ENCODE data around the gene MRPS15. TPM values are rescaled to one million over a fixed set of nuclear protein-coding genes. Genes with fewer than 3 reads are reported as not detected.

The MRPS15 gene
- total RNA-seq, 4 donors from 2014 or later: 19.5 to 59.5 (median 42.4) TPM

- intact Hi-C loops (cut with DNase I; ENCODE audit: low total_unique reads) (no loop called here), in situ Hi-C loops (cut with MboI; ENCODE audit: low pct_ligation_motif_present in 1 of 4, low pct_unique_long_range_greater_than_20kb in 1 of 4, low sequenced_read_pairs in 3 of 4) (no loop called here)
- WGBS, 2 donors (ENCODE audit: low coverage in 1 of 2): 57 to 68% methylated on average over 2 to 3 of the region's 3 CpGs
- no peak for DNase-seq
- no peaks in the 10 kb centered on the region for H3K27me3 ChIP-seq
- peaks cover 0 to 13% (median 10%) of the 10 kb centered on the region in 4 donors for H3K4me1 ChIP-seq
- TF ChIP-seq EP300 (IDR thresholded peaks at IDR 0.05; ENCODE audit: low read depth) (no peak), CTCF (IDR thresholded peaks at IDR 0.05) (no peak), POLR2A (IDR thresholded peaks at IDR 0.05) (no peak), POLR2AphosphoS5 (IDR thresholded peaks at IDR 0.05) (no peak)
- no peak overlapping the region for H3K4me3 ChIP-seq
- peaks cover 0 to 31% (median 14%) of the 10 kb centered on the region in 4 donors for H3K36me3 ChIP-seq
- H3K9me3 ChIP-seq: no peaks in the 10 kb centered on the region
- H3K27ac ChIP-seq: no peak overlapping the region
These were observed 5.3 kb downstream of the MRPS15 start for GRCh38 chr1:36458910-36459309.

GRCh38 chr1:36457691-36458090, 6.5 kb downstream of the MRPS15 start:
- Histone ChIP-seq H3K4me1 (peaks cover 0 to 3% (median under 1%) of the 10 kb centered on the region in 4 donors), H3K27ac (no peak overlapping the region), H3K9me3 (no peaks in the 10 kb centered on the region), H3K27me3 (no peaks in the 10 kb centered on the region), H3K36me3 (peaks cover 0 to 31% (median 14%) of the 10 kb centered on the region in 4 donors), H3K4me3 (no peak overlapping the region)
- no peak for DNase-seq
- TF ChIP-seq POLR2A (IDR thresholded peaks at IDR 0.05): no peak
- no peak for TF ChIP-seq EP300 (IDR thresholded peaks at IDR 0.05; ENCODE audit: low read depth)
- no peak for TF ChIP-seq CTCF (IDR thresholded peaks at IDR 0.05)
- intact Hi-C loops (cut with DNase I; ENCODE audit: low total_unique reads): no loop called here
- WGBS, 2 donors (ENCODE audit: low coverage in 1 of 2): 68 to 80% methylated on average over 1 to 5 of the region's 5 CpGs
- in situ Hi-C loops (cut with MboI; ENCODE audit: low pct_ligation_motif_present in 1 of 4, low pct_unique_long_range_greater_than_20kb in 1 of 4, low sequenced_read_pairs in 3 of 4): no loop called here

GRCh38 chr1:36456391-36456928, 7.7 kb downstream of the MRPS15 start:
- Histone ChIP-seq H3K9me3 (no peaks in the 10 kb centered on the region), H3K27me3 (no peaks in the 10 kb centered on the region), H3K4me1 (peaks cover 0 to 1% (median under 1%) of the 10 kb centered on the region in 4 donors), H3K36me3 (peaks cover 0 to 31% (median 14%) of the 10 kb centered on the region in 4 donors), H3K4me3 (no peak overlapping the region), H3K27ac (no peak overlapping the region)
- intact Hi-C loops (cut with DNase I; ENCODE audit: low total_unique reads): no loop called here
- DNase-seq: no peak
- in situ Hi-C loops (cut with MboI; ENCODE audit: low pct_ligation_motif_present in 1 of 4, low pct_unique_long_range_greater_than_20kb in 1 of 4, low sequenced_read_pairs in 3 of 4): no loop called here
- no peak for TF ChIP-seq EP300 (IDR thresholded peaks at IDR 0.05; ENCODE audit: low read depth)
- no peak for TF ChIP-seq POLR2A (IDR thresholded peaks at IDR 0.05)
- no peak for TF ChIP-seq POLR2AphosphoS5 (IDR thresholded peaks at IDR 0.05)
- TF ChIP-seq CTCF (IDR thresholded peaks at IDR 0.05): no peak

GRCh38 chr1:36455386-36455785, 8.8 kb downstream of the MRPS15 start:
- peaks cover 0 to 22% (median 10%) of the 10 kb centered on the region in 4 donors for H3K36me3 ChIP-seq
- WGBS, 2 donors (ENCODE audit: low coverage in 1 of 2): 77% methylated on average over 1 of the region's 1 CpG; no CpG with 5 or more reads in 1 of the 2 donors
- H3K27me3 ChIP-seq: no peaks in the 10 kb centered on the region
- H3K9me3 ChIP-seq: no peaks in the 10 kb centered on the region
- intact Hi-C loops (cut with DNase I; ENCODE audit: low total_unique reads): no loop called here
- in situ Hi-C loops (cut with MboI; ENCODE audit: low pct_ligation_motif_present in 1 of 4, low pct_unique_long_range_greater_than_20kb in 1 of 4, low sequenced_read_pairs in 3 of 4): no loop called here
- peaks cover 0 to 8% (median 6%) of the 10 kb centered on the region in 4 donors for H3K4me1 ChIP-seq
- H3K27ac ChIP-seq: no peak overlapping the region
- no peak for DNase-seq
- TF ChIP-seq EP300 (IDR thresholded peaks at IDR 0.05; ENCODE audit: low read depth) (no peak), POLR2AphosphoS5 (IDR thresholded peaks at IDR 0.05) (no peak), POLR2A (IDR thresholded peaks at IDR 0.05) (no peak), CTCF (IDR thresholded peaks at IDR 0.05) (no peak)
- H3K4me3 ChIP-seq: no peak overlapping the region
